Caco-2 (cell line): ENCODE measurements around the gene CFAP54. TPM values are rescaled to one million over a fixed set of nuclear protein-coding genes. Genes with fewer than 3 reads are reported as not detected.

Source experiments
- BruUV-seq: library from RNA; stranded (reverse); fragments of 400-500 nt; replicated peaks from 2 replicates; lab custom pipeline; 2021; lab: Mats Ljungman, UMichigan
- CTCF ChIA-PET: fragments of 300-600 bp; sonication (Branson Sonifier 250); formaldehyde crosslinking; loops from one replicate; lab custom pipeline; 2022; ENCODE audit warnings: antibody characterized with exemption; lab: Charles Lee
- POLR2A ChIA-PET: fragments of 300-600 bp; sonication (Branson Sonifier 250); formaldehyde crosslinking; loops from one replicate; lab custom pipeline; 2022; ENCODE audit warnings: antibody characterized with exemption; lab: Charles Lee
- DNase-seq, 2 experiments: peaks; one replicate each; pipeline versions ENCODE4 v3.0.0 to v3.0.0-alpha.2; 2020 to 2022
- H3K27me3 ChIP-seq: replicated peaks from 2 replicates; pipeline ENCODE4 v1.6.0; 2011; ENCODE audit warnings: low read length; ENCODE audit not compliant: control insufficient read depth, insufficient read depth
- H3K36me3 ChIP-seq: 2 replicates; pipeline ENCODE4 v1.5.1; 2011; ENCODE audit warnings: low read length; ENCODE audit not compliant: control insufficient read depth, insufficient read depth
- H3K4me1 ChIP-seq: fragments of 250-450 bp; sonication (Bioruptor Pico); 2 replicates; pipeline ENCODE4 v1.5.1; 2020; ENCODE audit warnings: mild to moderate bottlenecking
- H3K4me3 ChIP-seq: 2 replicates; pipeline ENCODE4 v1.5.1; 2011; ENCODE audit warnings: low read depth, mild to moderate bottlenecking, control low read depth, low read length
- H3K9me3 ChIP-seq: fragments of 250-450 bp; sonication (Bioruptor Pico); 2 replicates; pipeline ENCODE4 v1.5.1; 2020; ENCODE audit warnings: mild to moderate bottlenecking, moderate library complexity
- H3K27ac Mint-ChIP-seq: one replicate; pipeline ENCODE4 v1.8.0; 2022; ENCODE audit warnings: mixed read lengths; ENCODE audit not compliant: unreplicated experiment
- H3K27me3 Mint-ChIP-seq: one replicate; pipeline ENCODE4 v1.8.0; 2022; ENCODE audit warnings: mixed read lengths; ENCODE audit not compliant: insufficient read depth, unreplicated experiment
- H3K36me3 Mint-ChIP-seq: one replicate; pipeline ENCODE4 v1.8.0; 2022; ENCODE audit warnings: mild to moderate bottlenecking, mixed read lengths; ENCODE audit not compliant: insufficient read depth, unreplicated experiment
- H3K4me1 Mint-ChIP-seq: one replicate; pipeline ENCODE4 v1.8.0; 2022; ENCODE audit warnings: low read depth, mixed read lengths; ENCODE audit not compliant: unreplicated experiment
- H3K4me3 Mint-ChIP-seq: one replicate; pipeline ENCODE4 v1.8.0; 2022; ENCODE audit warnings: mild to moderate bottlenecking, moderate library complexity, mixed read lengths; ENCODE audit not compliant: unreplicated experiment
- H3K9me3 Mint-ChIP-seq: one replicate; pipeline ENCODE4 v1.8.0; 2022; ENCODE audit warnings: mixed read lengths; ENCODE audit not compliant: unreplicated experiment
- CTCF ChIP-seq, 2 experiments: fragments of 200-600 bp in 1 of 2; IDR thresholded peaks; 1 replicate in 1 of 2; 2 replicates in 1 of 2; pipeline versions ENCODE4 v1.5.1 to v1.8.0; 2011 to 2022; ENCODE audit warnings: antibody characterized with exemption in 1 of 2, control low read depth in 1 of 2, inconsistent platforms in 1 of 2, low read depth in 1 of 2, low read length in 1 of 2, mild to moderate bottlenecking in 1 of 2, moderate library complexity in 1 of 2; ENCODE audit not compliant: insufficient read depth in 1 of 2, severe bottlenecking in 1 of 2, unreplicated experiment in 1 of 2
- intact Hi-C: fragments of 100-400 bp; cut with micrococcal nuclease; formaldehyde crosslinking; loops from one replicate; pipeline ENCODE4 v1.10.0; 2022; ENCODE audit not compliant: unreplicated experiment
- total RNA-seq: library from RNA; stranded (reverse); gene quantifications from 2 replicates; pipeline ENCODE4 v1.2.3, GENCODE V29; 2022

Gene CFAP54
- total RNA-seq, 1 experiment from 2014 or later, result 0.14 TPM

DNA sequence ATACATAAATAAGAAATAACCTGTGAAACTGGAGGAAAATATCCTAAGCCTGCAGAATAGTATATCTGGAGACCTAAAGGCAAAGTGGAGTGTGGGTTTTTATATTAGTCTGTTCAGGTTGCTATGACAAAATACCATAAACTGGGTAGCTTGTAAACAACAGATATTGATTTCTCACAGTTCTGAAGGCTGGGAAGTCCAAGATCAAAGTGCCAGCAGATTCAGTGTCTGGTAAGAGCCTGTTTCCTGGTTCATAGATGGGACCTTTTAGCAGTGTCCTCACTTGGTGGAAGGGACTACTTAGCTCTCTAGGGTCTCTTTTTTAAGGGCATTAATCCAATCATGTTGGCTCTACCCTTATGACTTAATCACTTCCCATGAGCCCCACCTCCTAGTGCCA, 392.2 kb downstream of the CFAP54 start:
- no peak for TF ChIP-seq CTCF (IDR thresholded peaks at IDR 0.05; ENCODE audit: insufficient read depth in 1 of 2, low read depth in 1 of 2, low read length in 1 of 2, severe bottlenecking in 1 of 2, unreplicated experiment in 1 of 2)
- Histone ChIP-seq H3K4me3 (no peak overlapping the region), H3K4me1 (no peaks in the 10 kb centered on the region; the same call in 1 of the 2 replicates), H3K27me3 (no peaks in the 10 kb centered on the region), H3K36me3 (no peaks in the 10 kb centered on the region), H3K9me3 (no peaks in the 10 kb centered on the region)
- H3K36me3 Mint-ChIP-seq, result no peaks in the 10 kb centered on the region
- ChIA-PET POLR2A (no interaction called here), CTCF (no interaction called here)
- H3K9me3 Mint-ChIP-seq, result peaks cover 31% of the 10 kb centered on the region
- H3K27ac Mint-ChIP-seq, result no peak overlapping the region
- H3K4me3 Mint-ChIP-seq, result no peak overlapping the region
- no peak for DNase-seq
- BruUV-seq, result no TSS peak
- H3K4me1 Mint-ChIP-seq, result peaks cover 6% of the 10 kb centered on the region
- no peaks in the 10 kb centered on the region for H3K27me3 Mint-ChIP-seq
- intact Hi-C loops, result no loop called here

GRCh38 chr12:96882862-96883261, 393.5 kb downstream of the CFAP54 start:
- no peaks in the 10 kb centered on the region for H3K36me3 ChIP-seq
- no peak for DNase-seq
- H3K4me3 ChIP-seq, result no peak overlapping the region
- no peaks in the 10 kb centered on the region for H3K9me3 ChIP-seq
- TF ChIP-seq CTCF (IDR thresholded peaks at IDR 0.05; ENCODE audit: insufficient read depth in 1 of 2, low read depth in 1 of 2, low read length in 1 of 2, severe bottlenecking in 1 of 2, unreplicated experiment in 1 of 2), result no peak
- Mint-ChIP-seq H3K27me3 (no peaks in the 10 kb centered on the region), H3K9me3 (peaks cover 31% of the 10 kb centered on the region), H3K27ac (no peak overlapping the region), H3K4me3 (no peak overlapping the region), H3K36me3 (no peaks in the 10 kb centered on the region), H3K4me1 (peaks cover 6% of the 10 kb centered on the region)
- CTCF ChIA-PET, result no interaction called here
- peaks cover 8% of the 10 kb centered on the region; the same call in 1 of the 2 replicates for H3K4me1 ChIP-seq
- no TSS peak for BruUV-seq
- intact Hi-C loops, result no loop called here
- POLR2A ChIA-PET, result no interaction called here
- no peaks in the 10 kb centered on the region for H3K27me3 ChIP-seq

- POLR2A ChIA-PET, result no interaction called here
- no peaks in the 10 kb centered on the region for H3K27me3 ChIP-seq
- H3K4me3 ChIP-seq, result no peak overlapping the region
- intact Hi-C loops, result no loop called here
- H3K36me3 ChIP-seq, result no peaks in the 10 kb centered on the region
- Mint-ChIP-seq H3K9me3 (peaks cover 31% of the 10 kb centered on the region), H3K4me1 (peaks cover 3% of the 10 kb centered on the region), H3K36me3 (no peaks in the 10 kb centered on the region), H3K27ac (no peak overlapping the region), H3K4me3 (no peak overlapping the region), H3K27me3 (no peaks in the 10 kb centered on the region)
- no TSS peak for BruUV-seq
- TF ChIP-seq CTCF (IDR thresholded peaks at IDR 0.05; ENCODE audit: insufficient read depth in 1 of 2, low read depth in 1 of 2, low read length in 1 of 2, severe bottlenecking in 1 of 2, unreplicated experiment in 1 of 2), result no peak
- H3K9me3 ChIP-seq, result no peaks in the 10 kb centered on the region
- DNase-seq, result no peak
- CTCF ChIA-PET, result no interaction called here
- H3K4me1 ChIP-seq, result peaks cover 8% of the 10 kb centered on the region; the same call in 1 of the 2 replicates
These were observed 394.2 kb downstream of the CFAP54 start for GRCh38 chr12:96883571-96883970.
